Ishikawa (cell line): ENCODE measurements around the gene IL1RAPL1.

Experiments
- CEBPB ChIP-seq: IDR thresholded peaks from 2 replicates; pipeline ENCODE4 v1.6.1; 2012
- CREB1 ChIP-seq: IDR thresholded peaks from 2 replicates; pipeline ENCODE4 v1.6.1; 2012; ENCODE audit warnings: low read depth
- EGR1 ChIP-seq: IDR thresholded peaks from 2 replicates; pipeline ENCODE4 v1.6.1; 2012
- EP300 ChIP-seq: IDR thresholded peaks from 2 replicates; pipeline ENCODE4 v1.6.1; 2012; ENCODE audit warnings: borderline replicate concordance
- RAD21 ChIP-seq: IDR thresholded peaks from 2 replicates; pipeline ENCODE4 v1.6.1; 2012; ENCODE audit warnings: low read depth
- TAF1 ChIP-seq: IDR thresholded peaks from 2 replicates; pipeline ENCODE4 v1.6.1; 2012; ENCODE audit warnings: low read depth, mild to moderate bottlenecking
- TEAD4 ChIP-seq: IDR thresholded peaks from 2 replicates; pipeline ENCODE4 v1.6.1; 2012
- YY1 ChIP-seq: IDR thresholded peaks from 2 replicates; pipeline ENCODE4 v1.6.1; 2012; ENCODE audit warnings: low read depth
- TF ChIP-seq, protein P1 (sequence below): IDR thresholded peaks from 2 replicates; pipeline ENCODE4 v1.6.1; 2012; ENCODE audit warnings: low read depth, mild to moderate bottlenecking
- TF ChIP-seq, protein P2 (sequence below): IDR thresholded peaks from 2 replicates; pipeline ENCODE4 v1.6.1; 2012
- TF ChIP-seq, protein P3 (sequence below): IDR thresholded peaks from 2 replicates; pipeline ENCODE4 v1.6.1; 2012

DNA sequence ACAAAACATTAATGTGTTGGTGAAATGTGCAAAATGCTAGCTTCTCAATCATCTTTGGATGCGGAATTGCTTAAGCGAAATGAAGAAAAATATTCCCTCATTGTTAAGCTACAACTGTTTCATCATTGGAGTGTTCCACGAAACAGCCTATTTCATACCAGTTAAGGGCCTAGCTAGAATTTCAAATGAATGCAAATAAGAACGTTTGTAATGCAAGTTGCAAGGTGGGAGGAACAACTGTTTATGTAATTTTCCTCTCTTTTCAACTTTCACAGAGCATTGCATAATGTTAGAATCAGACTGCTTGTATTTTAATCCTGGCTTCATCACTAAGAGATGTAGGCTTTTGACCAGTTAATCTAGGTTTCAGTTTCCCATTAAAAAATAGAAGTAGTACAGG lies 480.1 kb downstream of the IL1RAPL1 start:
- TF ChIP-seq EGR1: no peak
- TF ChIP-seq EP300: no peak
- no peak for TF ChIP-seq CREB1
- TF ChIP-seq YY1: no peak
- TF ChIP-seq TAF1: no peak
- TF ChIP-seq, protein P1, sequence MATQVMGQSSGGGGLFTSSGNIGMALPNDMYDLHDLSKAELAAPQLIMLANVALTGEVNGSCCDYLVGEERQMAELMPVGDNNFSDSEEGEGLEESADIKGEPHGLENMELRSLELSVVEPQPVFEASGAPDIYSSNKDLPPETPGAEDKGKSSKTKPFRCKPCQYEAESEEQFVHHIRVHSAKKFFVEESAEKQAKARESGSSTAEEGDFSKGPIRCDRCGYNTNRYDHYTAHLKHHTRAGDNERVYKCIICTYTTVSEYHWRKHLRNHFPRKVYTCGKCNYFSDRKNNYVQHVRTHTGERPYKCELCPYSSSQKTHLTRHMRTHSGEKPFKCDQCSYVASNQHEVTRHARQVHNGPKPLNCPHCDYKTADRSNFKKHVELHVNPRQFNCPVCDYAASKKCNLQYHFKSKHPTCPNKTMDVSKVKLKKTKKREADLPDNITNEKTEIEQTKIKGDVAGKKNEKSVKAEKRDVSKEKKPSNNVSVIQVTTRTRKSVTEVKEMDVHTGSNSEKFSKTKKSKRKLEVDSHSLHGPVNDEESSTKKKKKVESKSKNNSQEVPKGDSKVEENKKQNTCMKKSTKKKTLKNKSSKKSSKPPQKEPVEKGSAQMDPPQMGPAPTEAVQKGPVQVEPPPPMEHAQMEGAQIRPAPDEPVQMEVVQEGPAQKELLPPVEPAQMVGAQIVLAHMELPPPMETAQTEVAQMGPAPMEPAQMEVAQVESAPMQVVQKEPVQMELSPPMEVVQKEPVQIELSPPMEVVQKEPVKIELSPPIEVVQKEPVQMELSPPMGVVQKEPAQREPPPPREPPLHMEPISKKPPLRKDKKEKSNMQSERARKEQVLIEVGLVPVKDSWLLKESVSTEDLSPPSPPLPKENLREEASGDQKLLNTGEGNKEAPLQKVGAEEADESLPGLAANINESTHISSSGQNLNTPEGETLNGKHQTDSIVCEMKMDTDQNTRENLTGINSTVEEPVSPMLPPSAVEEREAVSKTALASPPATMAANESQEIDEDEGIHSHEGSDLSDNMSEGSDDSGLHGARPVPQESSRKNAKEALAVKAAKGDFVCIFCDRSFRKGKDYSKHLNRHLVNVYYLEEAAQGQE: no peak
- TF ChIP-seq TEAD4: no peak
- TF ChIP-seq, protein P2, sequence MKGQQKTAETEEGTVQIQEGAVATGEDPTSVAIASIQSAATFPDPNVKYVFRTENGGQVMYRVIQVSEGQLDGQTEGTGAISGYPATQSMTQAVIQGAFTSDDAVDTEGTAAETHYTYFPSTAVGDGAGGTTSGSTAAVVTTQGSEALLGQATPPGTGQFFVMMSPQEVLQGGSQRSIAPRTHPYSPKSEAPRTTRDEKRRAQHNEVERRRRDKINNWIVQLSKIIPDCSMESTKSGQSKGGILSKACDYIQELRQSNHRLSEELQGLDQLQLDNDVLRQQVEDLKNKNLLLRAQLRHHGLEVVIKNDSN: no peak
- no peak for TF ChIP-seq CEBPB
- TF ChIP-seq, protein P3, sequence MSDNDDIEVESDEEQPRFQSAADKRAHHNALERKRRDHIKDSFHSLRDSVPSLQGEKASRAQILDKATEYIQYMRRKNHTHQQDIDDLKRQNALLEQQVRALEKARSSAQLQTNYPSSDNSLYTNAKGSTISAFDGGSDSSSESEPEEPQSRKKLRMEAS: no peak
- no peak for TF ChIP-seq RAD21
